NCI-H2107 treated with DMSO at 0.1 percent for 48 hours (cell line): Measurements from ENCODE around the gene GMDS.

Source experiments
- DNase-seq: peaks from one replicate; lab custom pipeline; 2025; ENCODE audit not compliant: unreplicated experiment; lab: John Stamatoyannopoulos, UW

The GMDS gene

DNA sequence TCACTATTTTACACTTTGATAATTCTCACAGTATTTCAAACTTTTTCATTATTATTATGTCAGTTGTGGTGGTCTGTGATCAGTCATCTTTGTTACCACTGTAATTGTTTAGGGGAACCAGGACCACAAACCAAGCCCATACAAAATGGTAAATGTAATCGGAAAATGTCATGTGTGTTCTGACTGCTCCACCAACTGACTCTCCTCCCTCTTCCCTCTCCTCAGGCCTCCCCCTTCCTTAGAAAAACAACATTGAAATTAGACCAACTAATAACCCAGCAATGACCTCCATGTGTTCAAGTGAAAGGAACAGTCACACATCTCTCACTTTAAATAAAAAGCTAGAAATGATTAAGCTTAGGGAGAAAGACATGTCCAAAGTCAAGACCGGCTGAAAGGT lies 63.8 kb downstream of the GMDS start:
- no peak for DNase-seq

DNA sequence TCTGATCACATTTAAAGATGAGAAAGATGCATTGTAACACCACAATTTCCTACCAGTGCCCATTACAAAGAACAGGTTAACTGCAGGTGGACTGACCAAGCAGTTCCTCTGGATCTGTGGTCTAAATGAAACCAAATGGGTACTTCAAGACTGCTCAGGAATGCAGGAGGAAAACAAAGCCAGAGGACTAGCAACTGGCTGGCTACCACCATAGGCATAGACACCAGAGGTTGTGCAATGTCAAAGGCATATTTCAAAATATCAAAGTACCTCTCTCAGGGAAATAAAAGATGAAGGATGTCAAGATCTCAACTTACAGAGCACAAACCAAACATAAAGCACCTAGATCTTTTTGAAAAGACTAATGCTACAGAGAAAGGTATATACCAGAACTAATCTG lies 65.5 kb downstream of the GMDS start:
- DNase-seq = no peak

DNA sequence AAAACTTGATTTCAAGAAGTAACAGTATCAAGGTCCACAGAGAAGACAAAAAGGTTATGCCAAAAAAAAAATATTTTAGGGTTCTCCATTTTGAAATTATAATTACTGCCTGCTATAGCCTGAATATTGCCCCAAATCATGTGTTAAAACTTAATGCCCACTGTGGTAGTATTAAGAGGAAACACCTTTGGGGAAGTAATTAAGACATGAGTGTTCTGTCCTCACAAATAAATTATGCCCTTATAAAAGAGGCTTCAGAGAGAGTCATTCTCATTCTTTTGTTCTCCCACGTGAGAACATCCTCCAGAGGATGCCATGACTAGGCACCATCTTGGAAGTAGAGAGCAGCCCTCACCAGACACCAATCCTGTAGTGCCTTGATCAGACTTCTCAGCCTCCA lies 66.2 kb downstream of the GMDS start:
- DNase-seq = no peak

GRCh38 chr6:2178125-2178524 lies 67.3 kb downstream of the GMDS start:
- DNase-seq = no peak

DNA sequence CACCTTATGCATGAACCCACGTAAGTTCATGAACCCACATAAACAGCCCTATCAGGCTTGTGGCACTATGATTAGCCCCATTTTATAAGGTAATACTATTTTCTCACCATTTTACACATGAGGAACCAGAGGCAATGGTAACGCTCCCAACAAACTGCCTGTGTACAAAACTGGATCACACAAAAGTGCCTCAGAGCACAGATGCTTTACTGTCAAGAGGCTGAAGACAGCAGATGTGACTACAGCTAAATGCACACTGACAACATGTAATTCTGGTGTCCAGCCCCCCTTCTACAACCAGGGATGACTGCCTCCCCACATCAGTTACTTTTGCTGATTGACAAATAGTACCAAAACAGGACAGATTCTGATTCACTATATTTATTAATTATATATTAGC lies 69.6 kb downstream of the GMDS start:
- DNase-seq = no peak

DNA sequence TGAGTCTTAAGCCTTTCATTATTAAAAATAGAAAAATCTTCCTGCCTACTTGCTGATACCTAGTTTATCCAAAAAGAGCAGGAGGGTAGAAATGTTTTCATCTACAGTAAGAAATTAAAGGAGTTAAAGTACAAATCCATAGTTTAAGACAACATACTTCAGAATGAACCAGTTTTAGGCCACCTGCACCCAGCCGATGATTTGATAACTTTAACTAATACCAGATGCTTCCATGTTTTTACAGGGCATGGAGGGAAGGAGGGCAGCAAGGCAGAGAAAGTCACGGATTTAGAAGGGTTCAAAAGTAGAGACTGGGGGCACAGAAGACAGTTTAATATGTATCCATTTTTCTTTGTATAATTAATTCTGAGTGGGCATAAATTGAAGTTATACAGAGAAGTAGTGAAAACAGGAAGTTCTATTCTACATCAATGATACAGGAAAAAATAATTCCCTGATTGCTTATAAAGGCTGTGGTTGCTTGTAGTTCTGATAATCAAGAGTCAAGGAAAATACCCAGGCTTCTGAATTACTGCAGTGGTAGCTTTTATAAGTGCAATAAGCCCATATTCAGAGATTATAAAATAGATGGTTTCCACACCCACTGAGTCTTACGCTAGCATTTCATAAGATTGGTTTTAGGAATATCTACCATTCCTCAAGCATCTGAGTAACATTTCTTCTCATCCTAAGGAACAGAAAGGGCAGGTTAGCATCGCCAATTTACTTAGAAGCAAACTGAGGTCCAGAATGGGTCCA lies 72.0 kb downstream of the GMDS start:
- no peak for DNase-seq

GRCh38 chr6:2171728-2172127 lies 73.7 kb downstream of the GMDS start:
- DNase-seq = no peak

DNA sequence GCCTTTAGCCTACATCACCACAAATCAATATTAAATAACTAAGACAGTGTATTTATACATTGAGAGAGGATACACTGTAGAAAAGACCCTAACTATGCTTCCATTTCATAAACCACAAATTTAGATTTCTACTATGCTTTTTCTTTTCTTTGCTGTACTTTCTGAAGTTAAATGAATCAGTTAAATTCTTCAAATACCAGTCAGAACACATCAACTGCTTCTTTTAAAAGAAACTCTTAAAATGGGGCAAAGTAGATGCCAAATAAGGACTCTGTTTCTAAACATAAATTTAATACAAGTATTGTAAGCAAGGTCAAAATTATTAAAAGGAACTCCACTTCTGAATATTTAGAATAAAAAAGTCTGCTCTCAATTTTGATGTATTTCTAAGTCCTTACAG lies 76.9 kb downstream of the GMDS start:
- no peak for DNase-seq

DNA sequence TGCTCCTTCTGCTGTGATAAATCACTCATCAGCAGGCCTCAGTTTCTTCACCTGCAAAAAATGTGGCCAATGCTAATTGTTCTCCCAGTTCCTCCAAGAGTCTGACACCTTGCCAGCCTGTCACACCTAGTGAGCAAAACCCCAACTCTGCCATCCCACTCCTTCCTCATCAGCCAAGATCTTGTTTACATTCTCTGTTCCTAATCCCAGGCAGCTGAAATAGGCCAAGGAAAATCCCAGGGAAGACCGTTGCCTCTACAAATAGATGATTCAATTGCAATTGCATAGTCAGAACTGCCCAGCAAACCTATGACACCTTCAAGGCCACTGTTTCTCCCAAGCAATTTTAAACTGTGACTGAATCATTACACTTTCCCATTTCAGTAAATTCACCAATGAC lies 78.7 kb downstream of the GMDS start:
- DNase-seq = no peak

- no peak for DNase-seq
Measured at GRCh38 chr6:2165286-2165685, 80.1 kb downstream of the GMDS start.

DNA sequence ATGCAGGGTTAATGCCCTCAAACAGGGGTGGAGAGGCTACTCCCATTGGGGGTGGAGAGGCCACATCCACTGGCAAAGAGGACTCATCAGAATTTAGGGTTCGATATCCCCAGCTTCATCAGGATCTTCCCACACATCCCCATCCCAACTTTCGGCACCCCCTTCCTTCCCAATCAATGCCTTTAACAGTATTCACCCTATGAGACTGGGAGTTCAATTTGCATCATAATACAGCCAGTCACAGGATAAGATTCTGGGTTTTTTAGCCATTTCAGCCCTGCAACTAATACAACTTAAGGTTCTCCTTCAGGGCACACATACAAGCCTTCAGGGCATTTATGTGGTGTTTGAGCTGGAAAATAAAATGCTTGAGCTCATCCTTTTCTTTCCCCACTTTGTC lies 80.9 kb downstream of the GMDS start:
- no peak for DNase-seq

GRCh38 chr6:2162079-2162445 lies 83.3 kb downstream of the GMDS start:
- no peak for DNase-seq

- DNase-seq = no peak
Measured at GRCh38 chr6:2158596-2159271, 86.7 kb downstream of the GMDS start.

GRCh38 chr6:2157441-2158127 lies 87.8 kb downstream of the GMDS start:
- DNase-seq = no peak

- no peak for DNase-seq
Measured at GRCh38 chr6:2155206-2155605, 90.2 kb downstream of the GMDS start.

DNA sequence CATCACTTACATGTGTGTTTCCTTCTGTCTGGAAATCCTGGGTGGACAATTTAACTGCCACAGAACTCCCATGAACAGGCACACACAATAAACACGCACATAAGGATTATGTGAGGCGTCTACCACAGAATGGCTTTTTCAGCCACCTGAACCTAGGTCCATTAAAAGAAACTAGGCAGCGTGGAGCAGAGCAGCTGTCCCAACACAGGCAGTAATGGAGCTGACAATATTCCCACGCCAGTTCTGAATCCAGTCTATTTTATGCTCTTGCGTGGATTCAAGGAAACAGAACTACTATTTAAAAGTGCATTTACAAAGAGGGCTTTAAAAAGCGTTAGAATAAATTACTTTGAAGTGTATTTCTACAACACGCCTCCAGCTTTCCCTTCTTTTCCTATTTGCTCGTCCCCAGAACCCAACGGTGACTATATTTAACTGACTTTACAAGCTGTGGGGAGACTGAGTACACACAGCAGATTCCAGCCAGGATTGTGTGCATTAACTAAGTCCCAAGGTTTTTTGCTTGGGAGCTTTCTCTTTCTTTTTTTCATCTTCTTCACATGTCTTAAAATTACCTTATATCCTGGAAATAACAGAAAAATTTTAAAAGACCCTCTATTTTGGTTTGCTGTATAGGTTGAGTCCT lies 95.9 kb downstream of the GMDS start:
- DNase-seq = no peak

- DNase-seq = no peak
Measured at GRCh38 chr6:2148748-2149147, 96.7 kb downstream of the GMDS start.

DNA sequence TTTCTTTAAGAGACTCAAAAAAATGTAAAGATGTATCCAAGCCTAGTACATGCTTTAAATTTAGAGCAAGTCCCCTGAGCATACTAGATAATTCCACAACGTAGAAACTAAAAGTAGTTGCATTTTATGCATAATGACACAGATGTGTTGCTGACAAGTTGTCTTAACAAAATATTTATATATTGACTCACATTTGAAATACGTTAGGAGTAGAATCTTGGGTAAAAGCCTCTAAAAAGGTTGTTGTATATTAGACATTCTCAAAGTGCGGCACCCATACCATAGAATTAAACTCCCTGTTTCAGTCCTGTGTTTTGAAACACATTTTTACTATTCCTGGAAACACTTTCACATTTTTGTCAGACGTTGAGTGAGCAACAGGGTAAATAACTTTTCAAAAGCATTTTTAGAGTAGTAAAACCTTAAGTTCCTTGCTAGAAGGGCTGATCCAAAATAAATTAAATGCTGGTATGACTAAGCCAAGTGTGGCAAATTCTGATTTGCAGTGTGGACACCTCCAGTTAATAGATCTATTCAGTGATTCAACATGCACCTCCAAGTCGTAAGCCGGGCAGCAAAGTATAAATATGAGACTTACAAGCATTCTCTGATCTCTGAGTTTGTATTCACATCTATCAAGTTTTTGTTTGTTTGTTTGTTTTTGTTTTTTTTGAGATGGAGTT lies 97.5 kb downstream of the GMDS start:
- no peak for DNase-seq

DNA sequence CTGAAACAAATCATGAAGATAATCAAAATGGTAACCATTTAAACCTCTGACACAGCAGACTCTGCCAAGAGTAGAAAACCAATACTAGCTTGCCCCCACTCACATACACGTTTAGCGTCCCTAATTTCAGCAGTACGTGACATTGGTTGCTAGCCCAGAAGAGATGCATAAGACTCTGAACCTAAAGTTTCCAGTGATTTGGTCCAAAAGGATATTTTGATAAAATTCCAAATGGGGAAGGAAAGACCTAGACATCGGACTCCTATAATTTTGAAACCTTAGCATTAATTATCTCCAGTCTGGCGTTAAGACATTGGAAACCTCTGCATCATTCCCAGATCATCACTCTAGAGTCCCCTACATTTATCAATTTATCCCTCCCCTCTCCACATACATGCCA lies 98.1 kb downstream of the GMDS start:
- no peak for DNase-seq

GRCh38 chr6:2144210-2144609 lies 101.2 kb downstream of the GMDS start:
- no peak for DNase-seq

DNA sequence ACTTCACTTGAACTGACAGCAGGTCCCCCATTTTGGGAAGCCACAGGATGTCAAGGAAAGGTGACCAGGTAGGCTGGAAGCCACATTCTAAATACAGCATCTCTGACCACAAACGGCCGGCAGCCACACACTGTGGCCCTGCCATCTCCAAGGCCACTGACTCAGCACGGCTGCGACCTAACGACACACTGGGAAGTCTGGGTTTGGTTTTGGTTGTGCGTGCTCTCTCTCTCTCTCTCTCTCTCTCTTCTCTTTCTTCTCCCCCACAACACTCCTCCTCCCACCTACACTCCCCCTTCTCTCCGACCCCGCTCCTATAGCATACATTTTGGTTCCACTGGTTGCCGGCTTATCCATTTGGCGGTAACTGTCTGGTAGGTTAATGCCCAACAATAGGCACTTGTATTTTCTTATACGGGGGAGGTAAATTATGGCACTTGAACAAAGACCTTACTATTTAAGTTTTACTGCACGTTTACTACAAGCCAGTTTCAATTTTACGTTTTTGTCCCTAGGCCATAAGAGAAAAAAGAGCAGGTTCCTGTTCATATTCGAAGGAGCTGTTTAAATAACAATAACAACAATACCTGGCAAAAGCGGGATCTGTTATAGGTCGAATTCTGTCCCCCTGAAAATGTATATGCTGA lies 103.6 kb downstream of the GMDS start:
- no peak for DNase-seq
